NK-92 (cell line): Measurements from ENCODE around the gene CD1E.
"Not testable (repeated sequence)": the region's sequence is repeated elsewhere in the genome, so short reads cannot be mapped to it uniquely, and the experiment has no call there.

Experiments
- DNase-seq: peaks from one replicate; lab custom pipeline; 2025; ENCODE audit not compliant: unreplicated experiment; lab: John Stamatoyannopoulos, UW

The CD1E gene

GRCh38 chr1:158353303-158354075, at the start of gene CD1E:
Gene CD1E, plus strand, starts transcription at chr1:158353894. Its CDS starts 95 bp downstream, at chr1:158353989.
- DNase-seq, result no peak

GRCh38 chr1:158310623-158311022, 43.1 kb upstream of the CD1E start:
- DNase-seq, result no peak

DNA sequence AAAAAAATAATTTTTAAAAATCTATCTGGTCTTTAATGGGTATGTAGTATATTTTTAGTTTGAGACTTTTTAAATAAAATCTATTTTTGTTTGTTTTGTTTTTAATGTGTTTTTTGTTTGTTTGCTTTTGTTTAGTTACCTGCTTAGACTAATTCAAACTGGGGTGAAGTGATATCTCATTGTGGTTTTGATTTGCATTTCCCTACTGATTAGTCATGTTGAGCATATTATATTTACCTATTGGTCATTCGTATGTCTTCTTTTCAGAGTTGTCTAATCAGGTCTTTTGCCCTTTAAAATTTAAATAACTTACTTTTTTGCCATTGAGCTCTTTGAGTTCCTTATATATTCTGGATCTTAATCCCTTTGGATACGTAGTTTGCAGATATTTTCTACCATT, 42.6 kb upstream of the CD1E start:
- DNase-seq, result no peak

- DNase-seq, result no peak
These were observed 29.8 kb upstream of the CD1E start for GRCh38 chr1:158323866-158324265.

GRCh38 chr1:158324395-158324794, 29.3 kb upstream of the CD1E start:
- DNase-seq, result no peak

DNA sequence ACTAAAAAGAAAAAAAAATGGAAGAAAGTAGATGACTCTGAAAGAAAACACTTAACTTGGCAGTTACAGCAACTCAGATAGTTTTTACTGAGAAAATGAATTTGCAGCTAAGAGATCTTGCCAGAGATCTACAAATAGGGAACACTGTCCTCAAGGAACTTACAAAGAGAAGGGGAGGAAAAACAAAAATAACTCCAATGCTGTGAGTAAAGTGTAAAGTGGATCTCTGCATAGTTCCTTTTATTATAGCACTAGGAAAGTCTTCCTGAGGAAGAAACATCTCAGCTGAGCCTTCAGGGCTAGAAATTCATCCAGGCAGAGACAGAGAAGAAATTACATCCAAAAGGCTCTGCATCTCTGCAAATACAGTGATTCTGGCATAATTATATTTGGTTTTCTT, 26.2 kb upstream of the CD1E start:
- DNase-seq, result no peak

DNA sequence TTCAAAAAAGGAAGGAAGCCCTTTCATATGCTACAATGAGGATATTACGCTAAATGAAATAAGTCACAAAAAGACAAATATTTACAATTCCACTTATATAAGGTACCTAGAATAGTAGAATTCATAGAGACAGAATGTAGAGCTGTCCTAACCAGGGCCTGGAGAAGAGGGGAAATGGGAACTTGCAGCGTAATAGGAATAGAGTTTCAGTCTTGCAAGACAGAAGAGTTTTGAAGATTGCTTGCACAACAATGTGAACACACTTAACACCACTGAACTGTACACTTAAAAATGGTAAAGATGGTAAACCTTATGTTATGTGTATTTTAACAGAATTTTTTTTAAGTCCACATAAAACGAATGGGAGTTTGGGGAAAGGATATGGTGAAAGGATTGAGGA, 25.3 kb upstream of the CD1E start:
- DNase-seq, result no peak

- DNase-seq, result no peak
These were observed 24.4 kb upstream of the CD1E start for GRCh38 chr1:158329300-158329699.

DNA sequence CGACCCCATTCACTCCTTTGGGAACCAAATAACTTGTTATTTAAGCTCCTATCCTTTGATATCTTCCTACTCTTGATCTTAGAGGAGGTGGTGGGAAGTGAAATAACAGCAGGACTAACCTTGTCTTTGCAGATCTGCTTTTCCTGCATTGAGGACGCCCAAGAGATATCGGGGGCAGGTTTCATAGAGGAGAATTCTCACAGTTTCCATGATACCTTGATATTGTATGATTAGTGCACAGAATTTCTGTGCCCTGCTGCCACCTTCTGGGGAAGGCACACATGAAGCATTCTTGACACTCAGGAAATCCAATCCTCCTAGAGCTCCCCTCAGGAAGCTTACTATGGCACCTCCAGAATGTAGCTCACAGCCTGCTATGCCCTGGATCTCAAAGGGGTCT, 24.0 kb upstream of the CD1E start:
- no peak for DNase-seq

GRCh38 chr1:158330391-158331105, 23.1 kb upstream of the CD1E start:
- no peak for DNase-seq

DNA sequence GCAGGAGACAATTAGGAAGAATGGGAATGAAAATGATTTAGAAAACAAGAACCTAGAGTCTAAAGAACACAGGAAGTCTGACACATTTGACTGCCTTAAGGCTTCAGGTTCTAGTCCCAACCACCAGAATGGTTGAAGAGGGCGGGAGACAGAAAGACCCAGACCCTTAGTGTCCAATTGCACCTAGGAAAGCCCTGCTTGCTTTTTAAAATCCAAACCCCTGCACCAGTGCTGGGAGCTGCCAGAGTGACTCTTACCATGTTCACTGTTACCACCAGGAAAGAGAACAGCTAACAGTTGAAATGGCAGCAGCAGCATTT, 22.6 kb upstream of the CD1E start:
- no peak for DNase-seq

DNA sequence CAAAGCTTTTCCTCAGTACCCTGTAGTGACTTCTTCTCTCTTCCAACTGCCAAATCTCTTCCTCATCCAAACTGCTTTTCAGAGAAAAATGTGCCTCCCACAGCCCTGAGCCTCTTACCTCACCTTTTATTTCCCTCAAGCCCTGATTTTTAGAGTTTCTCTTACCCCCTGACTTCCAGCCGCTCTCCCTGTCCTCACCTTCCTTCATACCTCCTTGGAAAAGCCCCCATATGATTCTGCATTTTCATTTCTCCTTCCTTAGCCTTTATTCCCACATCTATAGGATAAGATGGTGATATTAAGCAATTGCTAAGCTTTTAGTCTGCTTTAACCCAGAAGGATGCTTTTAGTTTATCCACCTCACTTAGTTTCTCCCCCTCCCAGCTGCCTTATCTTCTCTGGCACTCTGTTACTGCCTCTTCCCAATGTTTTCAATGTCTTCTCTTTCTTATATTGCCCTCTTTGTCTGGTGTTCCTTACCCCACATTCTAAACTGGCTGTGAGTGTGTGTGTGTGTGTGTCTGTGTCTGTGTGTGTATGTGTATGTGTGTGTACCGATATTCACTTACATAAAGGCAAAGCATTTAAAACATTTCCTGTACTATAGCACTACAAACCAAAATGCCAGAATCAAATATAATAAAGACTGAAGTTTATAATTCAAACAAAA, 22.1 kb upstream of the CD1E start, which contains the start of gene CD1B:
CD1B (minus strand) TSS at position 51 of the 670 bp plus-strand sequence. CDS start 108 bp downstream, outside the sequence.
- DNase-seq, result no peak

DNA sequence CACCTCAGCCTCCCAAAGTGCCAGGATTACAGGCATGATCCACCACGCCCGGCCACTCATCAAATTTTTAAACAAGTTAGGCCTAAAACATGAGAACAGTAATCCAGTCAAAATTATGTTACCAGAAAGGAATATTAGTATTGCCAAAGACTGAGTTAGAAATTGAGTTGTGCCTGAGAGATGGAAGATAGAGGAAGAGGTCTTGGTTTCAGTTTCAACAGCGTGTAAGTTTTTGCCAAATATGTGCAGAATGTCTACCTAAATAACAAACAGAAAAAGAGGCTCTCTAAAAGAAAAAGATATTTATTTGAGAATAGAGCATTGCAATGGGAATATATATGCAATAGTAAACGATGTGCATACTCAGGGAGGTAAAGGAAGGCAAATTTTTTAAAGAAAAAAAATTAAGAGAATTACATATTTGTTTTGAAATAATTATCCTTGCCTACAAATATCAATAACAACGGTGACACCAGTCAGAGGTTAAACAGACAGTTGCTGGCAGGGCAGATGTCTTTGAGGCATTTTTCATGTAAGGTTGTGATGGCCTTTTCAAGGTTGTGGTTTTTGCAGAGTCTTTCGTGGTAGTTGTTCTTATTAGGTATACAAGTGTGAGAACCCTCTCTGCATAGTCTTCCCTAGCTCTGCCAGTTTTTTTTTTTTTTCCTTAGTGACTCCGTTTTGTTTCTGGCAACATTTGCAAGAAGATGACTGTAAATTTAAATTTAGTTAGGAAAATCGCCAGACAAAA, 20.1 kb upstream of the CD1E start:
- no peak for DNase-seq

DNA sequence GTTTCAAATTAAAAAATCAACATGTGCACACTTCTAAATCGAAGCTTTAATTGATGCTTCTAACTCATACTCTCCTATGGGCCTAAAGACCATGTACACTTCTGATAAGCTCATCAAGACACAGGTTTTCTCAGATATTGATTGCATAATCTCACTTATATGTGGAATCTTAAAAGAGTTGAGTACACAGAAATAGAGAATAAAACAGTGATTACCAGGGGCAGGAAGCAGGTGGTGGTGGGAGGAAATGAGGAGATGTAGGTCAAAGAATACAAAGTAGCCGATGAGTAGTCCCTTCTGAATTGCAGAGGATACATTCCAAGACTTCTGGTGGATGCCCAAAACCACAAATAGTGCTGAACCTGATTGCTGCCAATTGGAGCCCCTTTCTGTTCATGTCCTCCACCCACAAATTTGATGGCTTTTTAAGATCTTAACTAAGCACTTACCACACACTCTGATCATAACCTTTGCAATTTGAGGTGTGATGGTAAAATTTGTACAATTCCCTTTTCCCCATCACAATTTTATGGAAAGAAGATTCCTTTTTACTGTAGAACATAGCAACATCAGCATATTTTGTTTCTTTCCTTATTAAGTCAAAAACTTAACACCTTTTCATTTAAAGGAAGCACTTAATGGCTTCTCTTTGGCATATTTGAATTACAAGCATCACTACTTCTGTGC, 19.0 kb upstream of the CD1E start:
- no peak for DNase-seq

DNA sequence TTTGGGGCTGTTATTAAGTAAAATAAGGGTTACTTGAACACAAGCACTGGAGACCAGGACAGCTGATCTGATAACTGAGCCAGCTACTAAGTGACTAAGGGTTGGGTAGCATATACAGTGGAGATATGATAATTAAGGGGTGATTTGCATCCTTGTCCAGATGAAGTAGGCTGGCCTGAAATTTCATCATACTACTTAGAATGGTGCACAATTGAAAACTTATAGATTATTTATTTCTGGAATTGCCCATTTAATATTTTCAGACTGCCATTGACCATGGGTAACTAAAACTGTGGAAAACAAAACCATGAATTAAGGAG, 18.5 kb upstream of the CD1E start:
- DNase-seq, result no peak

DNA sequence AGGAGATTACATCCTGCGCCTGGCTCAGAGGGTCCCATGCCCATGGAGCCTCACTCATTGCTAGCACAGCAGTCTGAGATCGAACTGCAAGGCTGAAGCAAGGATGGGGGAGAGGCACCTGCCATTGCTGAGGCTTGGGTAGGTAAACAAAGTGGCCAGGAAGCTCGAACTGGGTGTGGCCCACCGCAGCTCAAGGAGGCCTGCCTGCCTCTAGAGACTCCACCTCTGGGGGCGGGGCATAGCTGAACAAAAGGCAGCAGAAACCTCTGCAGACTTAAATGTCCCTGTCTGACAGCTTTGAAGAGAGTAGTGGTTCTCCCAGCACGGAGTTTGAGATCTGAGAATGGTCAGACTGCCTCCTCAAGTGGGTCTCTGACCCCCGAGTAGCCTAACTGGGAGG, 17.3 kb upstream of the CD1E start:
- not testable (repeated sequence) for DNase-seq

DNA sequence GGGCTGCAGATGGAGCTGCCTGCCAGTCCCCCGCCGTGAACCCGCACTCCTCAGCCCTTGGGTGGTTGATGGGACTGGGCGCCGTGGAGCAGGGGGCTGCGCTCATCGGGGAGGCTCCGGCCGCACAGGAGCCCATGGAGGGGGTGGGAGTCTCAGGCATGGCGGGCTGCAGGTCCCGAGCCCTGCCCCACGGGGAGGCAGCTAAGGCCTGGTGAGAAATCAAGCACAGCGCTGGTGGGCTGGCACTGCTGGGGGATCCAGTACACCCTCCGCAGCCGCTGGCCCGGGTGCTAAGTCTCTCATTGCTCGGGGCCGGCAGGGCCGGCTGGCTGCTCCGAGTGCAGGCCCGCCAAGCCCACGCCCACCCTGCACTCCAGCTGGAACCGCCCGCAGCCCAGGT, 4.7 kb upstream of the CD1E start:
- not testable (repeated sequence) for DNase-seq

DNA sequence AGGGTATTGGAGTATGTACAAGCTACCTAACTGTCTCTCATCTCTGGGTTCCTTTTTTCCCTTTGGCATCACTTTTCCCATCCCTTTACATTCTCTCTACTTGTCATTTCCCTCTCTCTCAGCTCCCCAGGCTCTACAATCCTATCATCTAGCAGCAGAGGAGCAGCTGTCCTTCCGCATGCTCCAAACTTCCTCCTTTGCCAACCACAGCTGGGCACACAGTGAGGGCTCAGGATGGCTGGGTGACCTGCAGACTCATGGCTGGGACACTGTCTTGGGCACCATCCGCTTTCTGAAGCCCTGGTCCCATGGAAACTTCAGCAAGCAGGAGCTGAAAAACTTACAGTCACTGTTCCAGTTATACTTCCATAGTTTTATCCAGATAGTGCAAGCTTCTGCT, 561 bp downstream of the CD1E start:
- DNase-seq, result no peak

DNA sequence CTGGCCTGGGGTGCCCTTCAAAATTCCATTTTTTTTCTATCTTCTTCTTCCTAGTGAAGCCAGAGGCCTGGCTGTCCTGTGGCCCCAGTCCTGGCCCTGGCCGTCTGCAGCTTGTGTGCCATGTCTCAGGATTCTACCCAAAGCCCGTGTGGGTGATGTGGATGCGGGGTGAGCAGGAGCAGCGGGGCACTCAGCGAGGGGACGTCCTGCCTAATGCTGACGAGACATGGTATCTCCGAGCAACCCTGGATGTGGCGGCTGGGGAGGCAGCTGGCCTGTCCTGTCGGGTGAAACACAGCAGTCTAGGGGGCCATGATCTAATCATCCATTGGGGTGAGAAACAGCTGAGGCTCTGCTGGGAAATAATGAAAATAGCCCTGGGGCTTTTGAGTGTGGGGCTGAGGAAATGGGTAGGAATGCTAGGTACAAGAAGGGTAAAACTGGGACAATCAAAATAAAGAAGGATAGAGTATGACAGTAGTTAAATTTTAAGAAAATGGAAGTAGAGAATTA, 2.1 kb downstream of the CD1E start:
- no peak for DNase-seq

DNA sequence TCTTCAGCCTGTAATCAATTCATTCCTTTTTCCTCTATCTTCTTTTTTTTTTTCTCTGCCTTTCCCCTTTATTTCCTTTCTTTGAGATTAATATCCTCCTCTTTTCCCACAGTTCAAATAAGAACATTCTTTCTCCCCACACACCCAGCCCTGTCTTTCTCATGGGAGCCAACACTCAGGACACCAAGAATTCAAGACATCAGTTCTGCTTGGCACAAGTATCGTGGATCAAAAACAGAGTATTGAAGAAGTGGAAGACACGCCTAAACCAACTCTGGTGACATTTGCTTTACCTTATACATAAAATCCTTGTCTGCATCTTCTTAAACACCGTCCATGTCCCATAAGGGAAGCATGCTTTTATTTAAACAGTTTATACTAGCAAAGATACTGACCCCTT, 2.9 kb downstream of the CD1E start:
- no peak for DNase-seq

- DNase-seq, result no peak
These were observed 3.7 kb downstream of the CD1E start for GRCh38 chr1:158357441-158357840.
